A549 treated with Hydrocortisone at 1 μM for 4 hours (cell line): ENCODE data around the gene USP17L27. TPM values are rescaled to one million over a fixed set of nuclear protein-coding genes. Genes with fewer than 3 reads are reported as not detected.

Experiments used
- total RNA-seq: library from RNA; stranded (reverse); fragments of 200-300 nt; extraction: Qiagen RNA extraction; gene quantifications from 5 replicates; pipeline ENCODE4 v1.2.3, GENCODE V29; 2022

Gene USP17L27, protein sequence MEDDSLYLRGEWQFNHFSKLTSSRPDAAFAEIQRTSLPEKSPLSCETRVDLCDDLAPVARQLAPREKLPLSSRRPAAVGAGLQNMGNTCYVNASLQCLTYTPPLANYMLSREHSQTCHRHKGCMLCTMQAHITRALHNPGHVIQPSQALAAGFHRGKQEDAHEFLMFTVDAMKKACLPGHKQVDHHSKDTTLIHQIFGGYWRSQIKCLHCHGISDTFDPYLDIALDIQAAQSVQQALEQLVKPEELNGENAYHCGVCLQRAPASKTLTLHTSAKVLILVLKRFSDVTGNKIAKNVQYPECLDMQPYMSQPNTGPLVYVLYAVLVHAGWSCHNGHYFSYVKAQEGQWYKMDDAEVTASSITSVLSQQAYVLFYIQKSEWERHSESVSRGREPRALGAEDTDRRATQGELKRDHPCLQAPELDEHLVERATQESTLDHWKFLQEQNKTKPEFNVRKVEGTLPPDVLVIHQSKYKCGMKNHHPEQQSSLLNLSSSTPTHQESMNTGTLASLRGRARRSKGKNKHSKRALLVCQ
- not detected in 5 replicates for total RNA-seq

GRCh38 chr4:9343848-9344247, at the start of gene USP17L27:
TSS of gene USP17L27 (plus strand) at chr4:9344148. CDS start at chr4:9344148, 0 bp downstream.

DNA sequence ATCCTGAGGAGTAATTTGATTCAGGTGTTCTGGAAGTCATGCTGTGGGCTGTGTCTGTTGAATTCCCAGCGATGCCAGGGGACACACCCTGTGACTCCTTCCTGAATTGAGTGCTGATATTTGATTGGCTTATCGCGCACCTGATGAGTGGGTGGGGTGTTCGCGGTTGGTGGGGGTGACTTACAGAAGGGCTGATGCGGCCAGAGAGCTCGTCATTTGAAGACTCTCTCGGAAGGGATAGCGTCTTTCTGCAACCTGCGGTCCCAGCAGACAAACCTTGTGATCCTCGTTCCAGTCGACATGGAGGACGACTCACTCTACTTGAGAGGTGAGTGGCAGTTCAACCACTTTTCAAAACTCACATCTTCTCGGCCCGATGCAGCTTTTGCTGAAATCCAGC, 19.1 kb upstream of the USP17L27 start, which contains the start of gene USP17L24:
Gene USP17L24, plus strand, starts transcription at position 301 of the 400 bp plus-strand sequence. Its CDS starts 0 bp downstream, at position 301.

GRCh38 chr4:9329611-9330010, 14.3 kb upstream of the USP17L27 start, which contains the start of gene USP17L25:
TSS of gene USP17L25 (plus strand) at chr4:9329911. CDS start at chr4:9329911, 0 bp downstream.

GRCh38 chr4:9334358-9334757, 9.6 kb upstream of the USP17L27 start, which contains the start of gene USP17L26:
TSS of gene USP17L26 (plus strand) at chr4:9334658. CDS start at chr4:9334658, 0 bp downstream.

GRCh38 chr4:9339103-9339502, 4.8 kb upstream of the USP17L27 start, which contains the start of gene USP17L5:
TSS of gene USP17L5 (plus strand) at chr4:9339403. CDS start at chr4:9339403, 0 bp downstream.

GRCh38 chr4:9348593-9348992, 4.6 kb downstream of the USP17L27 start, which contains the start of gene USP17L28:
TSS of gene USP17L28 (plus strand) at chr4:9348893. CDS start at chr4:9348893, 0 bp downstream.

GRCh38 chr4:9353338-9353737, 9.4 kb downstream of the USP17L27 start, which contains the start of gene USP17L29:
TSS of gene USP17L29 (plus strand) at chr4:9353638. CDS start at chr4:9353638, 0 bp downstream.

DNA sequence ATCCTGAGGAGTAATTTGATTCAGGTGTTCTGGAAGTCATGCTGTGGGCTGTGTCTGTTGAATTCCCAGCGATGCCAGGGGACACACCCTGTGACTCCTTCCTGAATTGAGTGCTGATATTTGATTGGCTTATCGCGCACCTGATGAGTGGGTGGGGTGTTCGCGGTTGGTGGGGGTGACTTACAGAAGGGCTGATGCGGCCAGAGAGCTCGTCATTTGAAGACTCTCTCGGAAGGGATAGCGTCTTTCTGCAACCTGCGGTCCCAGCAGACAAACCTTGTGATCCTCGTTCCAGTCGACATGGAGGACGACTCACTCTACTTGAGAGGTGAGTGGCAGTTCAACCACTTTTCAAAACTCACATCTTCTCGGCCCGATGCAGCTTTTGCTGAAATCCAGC, 18.9 kb downstream of the USP17L27 start, which contains the start of gene USP17L30:
Gene USP17L30, plus strand, starts transcription at position 301 of the 400 bp plus-strand sequence. Its CDS starts 0 bp downstream, at position 301.

Other genes starting within 250 kb of the USP17L27 start
- not detected in 5 replicates for gene FAM90A26, start 173.7 kb upstream of the USP17L27 start, total RNA-seq
- not detected in 5 replicates for gene USP17L10, start 133.5 kb upstream of the USP17L27 start, total RNA-seq
- gene USP17L11, start 128.7 kb upstream of the USP17L27 start, total RNA-seq: not detected in 5 replicates
- gene USP17L12, start 124.0 kb upstream of the USP17L27 start, total RNA-seq: not detected in 5 replicates
- gene USP17L13, start 119.3 kb upstream of the USP17L27 start, total RNA-seq: not detected in 5 replicates
- gene USP17L15, start 109.8 kb upstream of the USP17L27 start, total RNA-seq: not detected in 5 replicates
- gene USP17L17, start 100.3 kb upstream of the USP17L27 start, total RNA-seq: not detected in 5 replicates
- gene USP17L18, start 95.5 kb upstream of the USP17L27 start, total RNA-seq: not detected in 5 replicates
- not detected in 5 replicates for gene USP17L19, start 90.8 kb upstream of the USP17L27 start, total RNA-seq
- not detected in 5 replicates for gene USP17L20, start 86.0 kb upstream of the USP17L27 start, total RNA-seq
- gene USP17L21, start 81.3 kb upstream of the USP17L27 start, total RNA-seq: not detected in 5 replicates
- gene USP17L22, start 76.5 kb upstream of the USP17L27 start, total RNA-seq: not detected in 5 replicates
- not detected in 5 replicates for gene USP17L24, start 19.0 kb upstream of the USP17L27 start, total RNA-seq
- not detected in 5 replicates for gene USP17L25, start 14.2 kb upstream of the USP17L27 start, total RNA-seq
- not detected in 5 replicates for gene USP17L26, start 9.5 kb upstream of the USP17L27 start, total RNA-seq
- not detected in 5 replicates for gene USP17L5, start 4.7 kb upstream of the USP17L27 start, total RNA-seq
- not detected in 5 replicates for gene USP17L28, start 4.7 kb downstream of the USP17L27 start, total RNA-seq
- not detected in 5 replicates for gene USP17L29, start 9.5 kb downstream of the USP17L27 start, total RNA-seq
- not detected in 5 replicates for gene USP17L30, start 19.0 kb downstream of the USP17L27 start, total RNA-seq
- gene DEFB131A, start 100.3 kb downstream of the USP17L27 start, total RNA-seq: not detected in 5 replicates